Natural killer cell treated with Interleukin-12 subunit alpha and Interleukin-12 subunit beta and Interleukin-15 and Interleukin-18, amount 100 ng/mL, for 72 hours (primary cell): ENCODE measurements around the gene REXO4. TPM values are rescaled to one million over a fixed set of nuclear protein-coding genes. Genes with fewer than 3 reads are reported as not detected.

Source experiments
- total RNA-seq, 2 donors: library from RNA; stranded (reverse); gene quantifications; one replicate each; pipeline ENCODE4 v1.2.3, GENCODE V29; 2022

The REXO4 gene
- total RNA-seq, 2 donors from 2014 or later, result 34.3 to 55.1 TPM

Other genes starting within 250 kb of the REXO4 start
- not detected for gene OBP2B, start 208.8 kb downstream of the REXO4 start, total RNA-seq
- under 1 TPM; 0.25 to 0.69 TPM for gene ABO, start 142.8 kb downstream of the REXO4 start, total RNA-seq
- gene SURF6, start 81.8 kb downstream of the REXO4 start, total RNA-seq, result 10 to 100 TPM; 11.5 to 23.9 TPM
- 10 to 100 TPM; 34.8 to 43.3 TPM for gene MED22, start 69.9 kb downstream of the REXO4 start, total RNA-seq
- 1,000 to 10,000 TPM; 1,580 to 1,944 TPM for gene RPL7A, start 69.8 kb downstream of the REXO4 start, total RNA-seq
- gene SURF1, start 61.5 kb downstream of the REXO4 start, total RNA-seq, result 10 to 100 TPM; 26.0 to 28.4 TPM
- gene SURF2, start 61.5 kb downstream of the REXO4 start, total RNA-seq, result 10 to 100 TPM; 15.2 to 21.6 TPM
- gene SURF4, start 42.0 kb downstream of the REXO4 start, total RNA-seq, result 100 to 1,000 TPM; 390 to 433 TPM
- under 1 TPM in 1 of 2 donors, not detected in 1; 0.19 TPM for gene STKLD1, start 41.6 kb downstream of the REXO4 start, total RNA-seq
- gene ADAMTS13, start 4.4 kb upstream of the REXO4 start, total RNA-seq, result 1 to 10 TPM in 1 of 2 donors, under 1 TPM in 1; 0.67 to 1.1 TPM
- gene CACFD1, start 42.0 kb upstream of the REXO4 start, total RNA-seq, result 1 to 10 TPM; 2.4 to 7.0 TPM
- 10 to 100 TPM; 15.0 to 42.3 TPM for gene SLC2A6, start 61.1 kb upstream of the REXO4 start, total RNA-seq
- not detected for gene MYMK, start 106.9 kb upstream of the REXO4 start, total RNA-seq
- gene ADAMTSL2, start 116.7 kb upstream of the REXO4 start, total RNA-seq, result not detected
- gene FAM163B, start 191.4 kb upstream of the REXO4 start, total RNA-seq, result not detected
- not detected for gene DBH, start 218.4 kb upstream of the REXO4 start, total RNA-seq